Central memory CD8-positive, alpha-beta T cell (primary cell): ENCODE data around the gene TANGO2.

Experiments
- ATAC-seq: fragments of 150-1000 bp; cut with Tn5 transposase; replicated peaks from 2 replicates; pipeline ENCODE4 v1.10.0; 2022; ENCODE audit warnings: mild to moderate bottlenecking, moderate FRiP score, moderate number of reproducible peaks; ENCODE audit not compliant: poor library complexity, severe bottlenecking; ENCODE audit errors: extremely low read depth
- DNase-seq, 2 donors: peaks; one replicate each; pipeline ENCODE4 v3.0.0; 2021; ENCODE audit warnings: low spot score in 2 of 2
- H3K27ac Mint-ChIP-seq: one replicate; pipeline ENCODE4 v1.8.0; 2022; ENCODE audit warnings: low read depth, mild to moderate bottlenecking, moderate library complexity, mixed read lengths
- H3K27me3 Mint-ChIP-seq: one replicate; pipeline ENCODE4 v1.8.0; 2022; ENCODE audit warnings: mixed read lengths
- H3K36me3 Mint-ChIP-seq: one replicate; pipeline ENCODE4 v1.8.0; 2022; ENCODE audit warnings: mild to moderate bottlenecking, moderate library complexity, mixed read lengths; ENCODE audit not compliant: insufficient read depth
- H3K4me1 Mint-ChIP-seq: one replicate; pipeline ENCODE4 v1.8.0; 2022; ENCODE audit warnings: mixed read lengths
- H3K4me3 Mint-ChIP-seq: one replicate; pipeline ENCODE4 v1.8.0; 2022; ENCODE audit warnings: mild to moderate bottlenecking, moderate library complexity, mixed read lengths
- H3K9me3 Mint-ChIP-seq: one replicate; pipeline ENCODE4 v1.8.0; 2022; ENCODE audit warnings: mixed read lengths

Gene TANGO2

GRCh38 chr22:19986410-19987341 is 34.2 kb upstream of the TANGO2 start:
- no peaks in the 10 kb centered on the region for H3K4me1 Mint-ChIP-seq
- peak overlapping the region; percentile 56 for H3K4me3 Mint-ChIP-seq
- ATAC-seq, result peak; percentile 61
- no peaks in the 10 kb centered on the region for H3K36me3 Mint-ChIP-seq
- no peak overlapping the region for H3K27ac Mint-ChIP-seq
- H3K9me3 Mint-ChIP-seq, result no peaks in the 10 kb centered on the region
- H3K27me3 Mint-ChIP-seq, result no peaks in the 10 kb centered on the region
- DNase-seq, result peak; percentile 33 to 34

- Mint-ChIP-seq H3K4me3 (peak overlapping the region; percentile 56), H3K36me3 (no peaks in the 10 kb centered on the region), H3K27ac (no peak overlapping the region), H3K27me3 (no peaks in the 10 kb centered on the region), H3K9me3 (no peaks in the 10 kb centered on the region), H3K4me1 (no peaks in the 10 kb centered on the region)
- DNase-seq (no peak), ATAC-seq (no peak)
These were observed 33.3 kb upstream of the TANGO2 start for GRCh38 chr22:19987394-19988306.

- no peak for ATAC-seq
- no peaks in the 10 kb centered on the region for H3K9me3 Mint-ChIP-seq
- no peak overlapping the region for H3K27ac Mint-ChIP-seq
- peak overlapping the region; percentile 56 for H3K4me3 Mint-ChIP-seq
- H3K4me1 Mint-ChIP-seq, result no peaks in the 10 kb centered on the region
- no peaks in the 10 kb centered on the region for H3K27me3 Mint-ChIP-seq
- DNase-seq, result no peak
- no peaks in the 10 kb centered on the region for H3K36me3 Mint-ChIP-seq
These were observed 32.5 kb upstream of the TANGO2 start for GRCh38 chr22:19988331-19988808.

- no peaks in the 10 kb centered on the region for H3K27me3 Mint-ChIP-seq
- ATAC-seq (no peak), DNase-seq (no peak)
- no peak overlapping the region for H3K27ac Mint-ChIP-seq
- H3K36me3 Mint-ChIP-seq, result no peaks in the 10 kb centered on the region
- no peaks in the 10 kb centered on the region for H3K4me1 Mint-ChIP-seq
- no peak overlapping the region for H3K4me3 Mint-ChIP-seq
- no peaks in the 10 kb centered on the region for H3K9me3 Mint-ChIP-seq
These were observed 31.8 kb upstream of the TANGO2 start for GRCh38 chr22:19988965-19989724.

GRCh38 chr22:19989725-19990067 is 31.2 kb upstream of the TANGO2 start:
- Mint-ChIP-seq H3K9me3 (no peaks in the 10 kb centered on the region), H3K27me3 (no peaks in the 10 kb centered on the region), H3K4me1 (no peaks in the 10 kb centered on the region), H3K36me3 (no peaks in the 10 kb centered on the region), H3K27ac (no peak overlapping the region), H3K4me3 (no peak overlapping the region)
- ATAC-seq (no peak), DNase-seq (no peak)

- H3K4me1 Mint-ChIP-seq, result no peaks in the 10 kb centered on the region
- ATAC-seq (no peak), DNase-seq (no peak)
- H3K36me3 Mint-ChIP-seq, result no peaks in the 10 kb centered on the region
- no peaks in the 10 kb centered on the region for H3K27me3 Mint-ChIP-seq
- no peak overlapping the region for H3K4me3 Mint-ChIP-seq
- H3K27ac Mint-ChIP-seq, result no peak overlapping the region
- no peaks in the 10 kb centered on the region for H3K9me3 Mint-ChIP-seq
These were observed 30.7 kb upstream of the TANGO2 start for GRCh38 chr22:19990188-19990587.

GRCh38 chr22:19990609-19991394 is 30.1 kb upstream of the TANGO2 start:
- no peaks in the 10 kb centered on the region for H3K4me1 Mint-ChIP-seq
- H3K27me3 Mint-ChIP-seq, result no peaks in the 10 kb centered on the region
- no peak overlapping the region for H3K4me3 Mint-ChIP-seq
- DNase-seq, result no peak
- no peaks in the 10 kb centered on the region for H3K36me3 Mint-ChIP-seq
- H3K27ac Mint-ChIP-seq, result no peak overlapping the region
- no peaks in the 10 kb centered on the region for H3K9me3 Mint-ChIP-seq
- no peak for ATAC-seq

- H3K27ac Mint-ChIP-seq, result no peak overlapping the region
- no peak for DNase-seq
- no peaks in the 10 kb centered on the region for H3K9me3 Mint-ChIP-seq
- H3K4me3 Mint-ChIP-seq, result no peak overlapping the region
- H3K27me3 Mint-ChIP-seq, result no peaks in the 10 kb centered on the region
- no peaks in the 10 kb centered on the region for H3K4me1 Mint-ChIP-seq
- no peak for ATAC-seq
- no peaks in the 10 kb centered on the region for H3K36me3 Mint-ChIP-seq
These were observed 29.6 kb upstream of the TANGO2 start for GRCh38 chr22:19991395-19991644.

- no peak for DNase-seq
These were observed 29.1 kb upstream of the TANGO2 start for GRCh38 chr22:19991645-19992451.

GRCh38 chr22:19992481-19992911 is 28.4 kb upstream of the TANGO2 start:
- no peaks in the 10 kb centered on the region for H3K27me3 Mint-ChIP-seq
- no peak overlapping the region for H3K27ac Mint-ChIP-seq
- no peaks in the 10 kb centered on the region for H3K36me3 Mint-ChIP-seq
- ATAC-seq (no peak), DNase-seq (no peak)
- H3K9me3 Mint-ChIP-seq, result no peaks in the 10 kb centered on the region
- H3K4me3 Mint-ChIP-seq, result no peak overlapping the region
- H3K4me1 Mint-ChIP-seq, result no peaks in the 10 kb centered on the region

More at GRCh38 chr22:19991645-19992451, 29.1 kb upstream of the TANGO2 start:
- H3K27ac Mint-ChIP-seq, result no peak overlapping the region
- ATAC-seq, result no peak
- H3K4me1 Mint-ChIP-seq, result no peaks in the 10 kb centered on the region
- no peaks in the 10 kb centered on the region for H3K36me3 Mint-ChIP-seq
- no peaks in the 10 kb centered on the region for H3K9me3 Mint-ChIP-seq
- H3K4me3 Mint-ChIP-seq, result no peak overlapping the region
- no peaks in the 10 kb centered on the region for H3K27me3 Mint-ChIP-seq

- Mint-ChIP-seq H3K4me3 (no peak overlapping the region), H3K27me3 (no peaks in the 10 kb centered on the region), H3K9me3 (no peaks in the 10 kb centered on the region), H3K27ac (no peak overlapping the region), H3K36me3 (no peaks in the 10 kb centered on the region), H3K4me1 (no peaks in the 10 kb centered on the region)
- DNase-seq (no peak), ATAC-seq (no peak)
These were observed 28.0 kb upstream of the TANGO2 start for GRCh38 chr22:19992921-19993355.
